ENCODE results near the gene SLC22A2. TPM values are rescaled to one million over a fixed set of nuclear protein-coding genes. Genes with fewer than 3 reads are reported as not detected.

The SLC22A2 gene
- total RNA-seq, 1 donor from 2014 or later: not detected

DNA sequence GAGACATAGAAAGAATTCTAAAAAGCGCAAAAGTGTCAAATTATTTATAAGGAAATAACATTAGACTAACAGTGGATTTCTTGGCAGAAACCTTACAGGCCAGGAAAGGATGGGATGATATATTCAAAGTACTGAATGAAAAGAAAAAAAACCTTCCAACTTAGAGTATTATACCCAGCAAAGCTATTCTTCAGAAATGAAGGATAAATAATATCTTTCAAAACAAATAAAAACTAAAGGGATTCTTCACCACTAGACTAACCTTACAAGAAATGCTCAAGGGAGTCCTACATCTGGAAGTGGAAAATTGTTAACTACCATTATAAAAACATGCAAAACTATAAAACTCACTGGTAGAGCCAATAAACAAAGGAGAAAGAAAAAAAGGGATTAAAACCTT lies 65.8 kb downstream of the SLC22A2 start:
- intact Hi-C loops (cut with DNase I): no loop called here
- peaks cover 31% of the 10 kb centered on the region for H3K9me3 ChIP-seq
- ATAC-seq: no peak

DNA sequence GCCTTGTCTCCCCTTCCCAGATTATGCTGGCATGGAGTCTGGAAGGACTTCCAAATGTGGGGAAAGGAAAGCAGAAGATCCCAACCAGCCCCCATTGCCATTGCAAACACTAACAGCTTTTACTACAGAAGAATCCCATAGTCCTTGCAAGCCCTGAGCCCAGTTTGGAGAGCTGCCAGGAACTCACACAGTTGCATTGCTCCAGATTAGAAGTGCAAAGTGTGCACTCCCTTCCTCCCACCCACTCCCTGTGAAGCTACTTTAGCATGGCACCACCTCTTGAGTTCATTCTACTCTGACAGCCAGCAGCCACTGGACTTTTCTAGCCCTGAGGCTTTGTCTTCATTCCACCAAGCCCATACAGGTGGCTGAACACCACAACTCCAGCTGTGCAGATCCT lies 67.6 kb downstream of the SLC22A2 start:
- Histone ChIP-seq H3K27me3 (ENCODE audit: low read depth) (no peaks in the 10 kb centered on the region), H3K4me1 (no peaks in the 10 kb centered on the region), H3K9me3 (peaks cover 31% of the 10 kb centered on the region), H3K36me3 (no peaks in the 10 kb centered on the region), H3K27ac (no peak overlapping the region), H3K4me3 (no peak overlapping the region)
- intact Hi-C loops (cut with DNase I): no loop called here
- DNase-seq (no peak), ATAC-seq (no peak)
- TF ChIP-seq, protein P1, sequence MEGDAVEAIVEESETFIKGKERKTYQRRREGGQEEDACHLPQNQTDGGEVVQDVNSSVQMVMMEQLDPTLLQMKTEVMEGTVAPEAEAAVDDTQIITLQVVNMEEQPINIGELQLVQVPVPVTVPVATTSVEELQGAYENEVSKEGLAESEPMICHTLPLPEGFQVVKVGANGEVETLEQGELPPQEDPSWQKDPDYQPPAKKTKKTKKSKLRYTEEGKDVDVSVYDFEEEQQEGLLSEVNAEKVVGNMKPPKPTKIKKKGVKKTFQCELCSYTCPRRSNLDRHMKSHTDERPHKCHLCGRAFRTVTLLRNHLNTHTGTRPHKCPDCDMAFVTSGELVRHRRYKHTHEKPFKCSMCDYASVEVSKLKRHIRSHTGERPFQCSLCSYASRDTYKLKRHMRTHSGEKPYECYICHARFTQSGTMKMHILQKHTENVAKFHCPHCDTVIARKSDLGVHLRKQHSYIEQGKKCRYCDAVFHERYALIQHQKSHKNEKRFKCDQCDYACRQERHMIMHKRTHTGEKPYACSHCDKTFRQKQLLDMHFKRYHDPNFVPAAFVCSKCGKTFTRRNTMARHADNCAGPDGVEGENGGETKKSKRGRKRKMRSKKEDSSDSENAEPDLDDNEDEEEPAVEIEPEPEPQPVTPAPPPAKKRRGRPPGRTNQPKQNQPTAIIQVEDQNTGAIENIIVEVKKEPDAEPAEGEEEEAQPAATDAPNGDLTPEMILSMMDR (IDR thresholded peaks at IDR 0.05): no peak

More for the DNA sequence above, 65.8 kb downstream of the SLC22A2 start:
- Histone ChIP-seq H3K27me3 (ENCODE audit: low read depth) (no peaks in the 10 kb centered on the region), H3K4me3 (no peak overlapping the region), H3K36me3 (no peaks in the 10 kb centered on the region), H3K27ac (no peak overlapping the region), H3K4me1 (no peaks in the 10 kb centered on the region)
- TF ChIP-seq, protein P1 (IDR thresholded peaks at IDR 0.05): no peak
- DNase-seq: no peak

DNA sequence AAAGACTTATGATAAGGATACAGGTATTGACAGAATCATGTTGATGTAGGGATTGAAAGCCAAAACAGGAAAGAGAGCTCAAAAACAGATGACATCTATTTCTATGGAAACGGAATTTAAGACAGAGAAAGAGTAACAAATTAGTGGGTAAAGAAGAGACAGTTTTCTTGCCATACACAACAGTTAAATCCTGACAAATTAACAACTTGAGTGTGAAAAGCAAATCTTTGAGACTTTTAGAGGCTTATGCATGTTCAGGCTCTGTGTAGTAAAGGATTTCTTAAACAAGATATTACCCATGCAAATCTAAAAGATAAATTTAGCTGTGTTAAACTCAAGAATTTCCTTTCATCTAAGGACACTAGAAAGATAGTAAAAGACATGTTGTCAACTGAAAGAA lies 68.5 kb downstream of the SLC22A2 start:
- H3K27ac ChIP-seq: no peak overlapping the region
- no peaks in the 10 kb centered on the region for H3K36me3 ChIP-seq
- H3K9me3 ChIP-seq: peaks cover 27% of the 10 kb centered on the region
- intact Hi-C loops (cut with DNase I): no loop called here
- DNase-seq (no peak), ATAC-seq (no peak)
- TF ChIP-seq, protein P1 (IDR thresholded peaks at IDR 0.05): no peak
- no peaks in the 10 kb centered on the region for H3K27me3 ChIP-seq (ENCODE audit: low read depth)
- no peaks in the 10 kb centered on the region for H3K4me1 ChIP-seq
- H3K4me3 ChIP-seq: no peak overlapping the region

DNA sequence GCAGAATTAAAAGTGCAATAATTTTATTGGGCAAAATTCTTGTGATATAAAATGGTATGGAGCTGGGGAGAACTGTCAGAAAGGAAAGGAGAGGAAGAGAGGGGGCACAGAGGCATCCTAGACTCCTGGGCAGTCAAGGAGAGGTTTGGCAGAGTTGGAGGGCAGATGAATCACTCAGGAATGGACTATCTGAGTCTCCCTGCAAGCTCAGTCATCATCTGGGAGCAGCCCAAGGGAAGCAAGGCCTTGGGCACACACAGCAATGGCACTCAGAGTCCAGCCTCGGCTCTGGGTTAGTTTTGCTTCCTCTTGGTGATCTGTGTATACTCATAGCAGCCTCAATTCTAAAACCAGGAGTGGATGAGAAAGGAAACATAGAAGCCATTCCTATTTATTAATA lies 69.8 kb downstream of the SLC22A2 start:
- Histone ChIP-seq H3K4me3 (no peak overlapping the region), H3K36me3 (no peaks in the 10 kb centered on the region), H3K27me3 (ENCODE audit: low read depth) (no peaks in the 10 kb centered on the region), H3K27ac (no peak overlapping the region), H3K9me3 (peaks cover 14% of the 10 kb centered on the region), H3K4me1 (no peaks in the 10 kb centered on the region)
- DNase-seq (no peak), ATAC-seq (no peak)
- TF ChIP-seq, protein P1 (IDR thresholded peaks at IDR 0.05): no peak
- intact Hi-C loops (cut with DNase I): no loop called here

DNA sequence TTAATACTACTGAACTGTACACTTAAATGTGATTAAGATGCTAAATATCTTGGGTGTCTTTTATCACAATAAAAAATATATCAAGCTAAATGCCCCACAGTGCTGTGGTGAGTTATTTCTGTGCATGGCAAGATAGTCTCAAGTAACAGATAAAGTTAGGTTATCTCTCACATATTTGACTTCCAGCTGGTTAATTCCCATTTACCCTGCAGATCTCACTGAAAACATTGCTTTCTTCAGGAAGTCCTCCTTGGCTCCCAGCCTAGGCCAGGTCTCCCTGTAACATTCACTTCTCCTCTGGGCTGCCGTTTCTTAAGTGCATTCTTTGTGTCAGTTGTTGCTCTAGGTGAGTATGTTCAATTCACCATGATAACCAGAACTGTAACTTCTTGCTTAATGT lies 77.9 kb downstream of the SLC22A2 start:
- DNase-seq (no peak), ATAC-seq (no peak)
- H3K4me1 ChIP-seq: no peaks in the 10 kb centered on the region
- no peaks in the 10 kb centered on the region for H3K27me3 ChIP-seq (ENCODE audit: low read depth)
- no peaks in the 10 kb centered on the region for H3K36me3 ChIP-seq
- no peak overlapping the region for H3K4me3 ChIP-seq
- H3K9me3 ChIP-seq: no peaks in the 10 kb centered on the region
- H3K27ac ChIP-seq: no peak overlapping the region
- intact Hi-C loops (cut with DNase I): no loop called here
- TF ChIP-seq, protein P1 (IDR thresholded peaks at IDR 0.05): no peak

DNA sequence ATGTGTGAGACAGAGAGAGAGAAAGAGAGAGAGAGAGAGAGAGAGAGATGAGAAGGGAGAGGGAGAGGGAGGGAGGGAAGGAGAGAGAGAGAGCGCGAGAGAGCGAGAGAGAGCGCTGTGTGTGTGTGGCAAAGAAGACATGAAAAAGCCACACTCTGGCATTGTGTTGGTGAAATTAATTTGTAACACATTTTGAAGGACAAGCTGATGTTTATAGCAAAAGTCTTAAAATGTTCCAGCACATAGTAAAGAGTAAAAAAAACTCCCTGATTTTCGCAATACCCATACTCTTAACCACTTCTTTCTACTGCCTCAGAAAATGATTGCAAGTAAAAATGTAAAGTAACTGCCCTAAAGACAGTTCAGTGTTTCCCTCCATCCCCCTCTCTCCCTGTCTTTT lies 80.3 kb downstream of the SLC22A2 start:
- DNase-seq (no peak), ATAC-seq (no peak)
- H3K9me3 ChIP-seq: no peaks in the 10 kb centered on the region
- H3K4me1 ChIP-seq: no peaks in the 10 kb centered on the region
- H3K4me3 ChIP-seq: no peak overlapping the region
- no peak overlapping the region for H3K27ac ChIP-seq
- TF ChIP-seq, protein P1 (IDR thresholded peaks at IDR 0.05): no peak
- no peaks in the 10 kb centered on the region for H3K36me3 ChIP-seq
- intact Hi-C loops (cut with DNase I): no loop called here
- no peaks in the 10 kb centered on the region for H3K27me3 ChIP-seq (ENCODE audit: low read depth)

Data from lower lobe of right lung (tissue), 2 donors.